NCI-H146 (cell line): ENCODE results near the gene COPS3.

ENCODE experiments used
- DNase-seq: peaks from one replicate; lab custom pipeline; 2025; lab: John Stamatoyannopoulos, UW

COPS3 gene

GRCh38 chr17:17216236-17216635 lies 64.8 kb downstream of the COPS3 start:
- DNase-seq: no peak

- DNase-seq: no peak
Measured at GRCh38 chr17:17215575-17215974, 65.5 kb downstream of the COPS3 start.

GRCh38 chr17:17214646-17215436 lies 66.2 kb downstream of the COPS3 start:
- DNase-seq: no peak

GRCh38 chr17:17213775-17214174 lies 67.3 kb downstream of the COPS3 start:
- no peak for DNase-seq

- DNase-seq: no peak
Measured at GRCh38 chr17:17207998-17208397, 73.0 kb downstream of the COPS3 start.

GRCh38 chr17:17206913-17207335 lies 74.1 kb downstream of the COPS3 start:
- DNase-seq: no peak

- peak; percentile 92 for DNase-seq
Measured at GRCh38 chr17:17206124-17206912, 74.7 kb downstream of the COPS3 start, which contains the start of gene PLD6. TSS of gene PLD6 (minus strand) at chr17:17206333. CDS start at chr17:17206286, 47 bp downstream.

- DNase-seq: peak; percentile 75
Measured at GRCh38 chr17:17205368-17206123, 75.5 kb downstream of the COPS3 start.

- no peak for DNase-seq
Measured at GRCh38 chr17:17204635-17205231, 76.3 kb downstream of the COPS3 start.

- no peak for DNase-seq
Measured at GRCh38 chr17:17204041-17204591, 76.9 kb downstream of the COPS3 start.

- DNase-seq: no peak
Measured at GRCh38 chr17:17203173-17203730, 77.8 kb downstream of the COPS3 start.

GRCh38 chr17:17201907-17202306 lies 79.1 kb downstream of the COPS3 start:
- DNase-seq: no peak

- DNase-seq: no peak
Measured at GRCh38 chr17:17201271-17201670, 79.8 kb downstream of the COPS3 start.

- no peak for DNase-seq
Measured at GRCh38 chr17:17200831-17201230, 80.2 kb downstream of the COPS3 start.

GRCh38 chr17:17200311-17200710 lies 80.7 kb downstream of the COPS3 start:
- DNase-seq: no peak

GRCh38 chr17:17198281-17198680 lies 82.8 kb downstream of the COPS3 start:
- no peak for DNase-seq

- DNase-seq: no peak
Measured at GRCh38 chr17:17196776-17197175, 84.3 kb downstream of the COPS3 start.
